Ishikawa (cell line): ENCODE data around the gene PCSK4.

Source experiments
- EP300 ChIP-seq: IDR thresholded peaks from 2 replicates; pipeline ENCODE4 v1.6.1; 2012; ENCODE audit warnings: borderline replicate concordance
- MAX ChIP-seq: IDR thresholded peaks from 2 replicates; pipeline ENCODE4 v1.6.1; 2012
- NFIC ChIP-seq: IDR thresholded peaks from 2 replicates; pipeline ENCODE4 v1.6.1; 2012
- REST ChIP-seq: IDR thresholded peaks from 2 replicates; pipeline ENCODE4 v1.6.1; 2012; ENCODE audit warnings: low read depth, mild to moderate bottlenecking
- TAF1 ChIP-seq: IDR thresholded peaks from 2 replicates; pipeline ENCODE4 v1.6.1; 2012; ENCODE audit warnings: low read depth, mild to moderate bottlenecking
- TCF12 ChIP-seq: IDR thresholded peaks from 2 replicates; pipeline ENCODE4 v1.6.1; 2012; ENCODE audit warnings: low read depth
- YY1 ChIP-seq: IDR thresholded peaks from 2 replicates; pipeline ENCODE4 v1.6.1; 2012; ENCODE audit warnings: low read depth

- TF ChIP-seq REST (no peak), TCF12 (no peak), EP300 (no peak), NFIC (no peak), YY1 (no peak), TAF1 (no peak), MAX (no peak)
Measured at GRCh38 chr19:1481893-1482360, 8.2 kb downstream of the PCSK4 start.
